Astrocyte of the hippocampus (primary cell): ENCODE measurements around the gene HOXC6.
"Not testable (repeated sequence)": the region's sequence is repeated elsewhere in the genome, so short reads cannot be mapped to it uniquely, and the experiment has no call there.

ENCODE experiments used
- DNase-seq: peaks from one replicate; pipeline ENCODE4 v3.0.0; 2011; ENCODE audit warnings: low read depth, low spot score

The HOXC6 gene

DNA sequence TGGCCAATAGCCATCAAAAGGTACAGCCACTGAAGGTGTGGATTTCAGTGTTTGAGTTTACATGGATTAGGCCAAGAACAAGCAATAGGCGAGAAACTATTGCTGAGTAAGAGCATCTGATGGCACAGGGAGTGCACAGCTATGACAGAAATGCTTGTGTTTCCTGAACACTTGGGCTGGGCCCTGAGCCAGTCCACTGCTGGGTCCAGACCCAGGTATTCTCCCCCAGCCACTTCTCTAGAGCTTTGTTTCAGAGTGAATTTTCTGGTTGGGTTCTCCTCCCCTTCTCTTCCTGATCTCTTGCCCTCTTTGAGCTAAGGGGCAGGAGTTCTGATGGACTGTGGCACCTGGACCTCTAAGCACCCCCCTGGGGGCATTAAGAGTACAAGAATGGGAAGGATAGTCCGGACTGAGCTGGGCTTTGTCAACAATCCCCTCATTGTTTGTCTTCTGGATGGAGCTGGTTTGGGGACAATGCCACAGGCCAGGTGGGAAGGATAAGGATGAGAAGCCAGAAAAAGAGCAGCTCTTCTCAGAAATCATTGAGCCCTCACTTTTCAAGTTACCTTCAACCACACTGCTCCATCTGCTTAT is 13.0 kb downstream of the HOXC6 start:
- no peak for DNase-seq

GRCh38 chr12:54042033-54042432 is 13.8 kb downstream of the HOXC6 start:
- not testable (repeated sequence) for DNase-seq

- DNase-seq = no peak
Observed at GRCh38 chr12:54042970-54043853, 15.0 kb downstream of the HOXC6 start.

DNA sequence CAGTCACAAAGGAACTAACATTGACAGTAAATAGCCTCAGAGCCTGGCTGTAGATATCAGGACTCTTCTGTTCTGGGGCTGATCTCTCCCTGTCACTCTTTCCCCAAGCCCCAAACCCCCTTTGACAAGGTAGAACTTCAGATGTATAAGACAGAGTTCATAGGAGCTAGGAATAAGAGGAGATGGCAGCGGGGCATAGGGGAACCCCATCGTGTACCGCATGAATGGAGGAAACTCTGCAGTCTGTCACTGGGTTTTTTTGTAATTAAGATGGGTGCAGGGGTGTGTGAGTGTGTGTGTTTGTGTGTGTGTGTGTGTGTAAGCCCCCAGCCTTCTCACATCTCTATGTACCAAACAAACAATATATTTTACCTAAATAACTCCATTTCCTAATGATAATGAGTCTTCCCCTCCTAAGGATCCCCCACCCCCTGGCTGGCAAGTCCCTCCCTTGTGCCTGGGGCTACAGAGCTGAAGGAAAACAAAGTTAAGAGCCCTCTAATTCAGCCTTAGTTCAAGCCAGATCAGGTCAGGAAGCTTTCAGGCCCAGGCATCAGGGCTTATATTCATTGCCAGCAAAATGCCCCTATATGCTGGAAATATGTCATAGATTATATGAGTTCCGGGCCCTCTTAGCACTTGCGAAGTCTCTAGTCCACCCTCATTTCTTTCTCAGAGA is 16.3 kb downstream of the HOXC6 start:
- DNase-seq = no peak

DNA sequence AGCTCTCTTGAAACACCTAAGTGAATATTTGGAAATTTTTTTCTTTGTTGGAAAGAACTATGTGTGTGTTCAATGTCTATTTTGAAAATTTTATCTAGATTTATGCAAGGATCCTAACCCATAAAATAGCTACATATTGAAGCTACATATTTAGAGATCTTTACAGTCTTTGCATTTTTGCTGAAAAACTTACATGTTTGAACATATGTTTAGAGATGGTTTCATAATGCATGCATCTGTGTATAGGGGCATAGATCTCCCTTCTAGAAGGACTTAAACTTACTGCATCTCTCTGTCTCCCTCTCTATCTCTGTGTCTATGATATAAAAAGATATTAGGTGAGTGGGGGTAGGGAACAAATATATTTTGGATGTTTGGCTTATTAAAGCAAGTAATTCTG is 17.2 kb downstream of the HOXC6 start:
- no peak for DNase-seq

GRCh38 chr12:54045868-54046521 is 17.8 kb downstream of the HOXC6 start:
- DNase-seq = no peak

- DNase-seq = no peak
Observed at GRCh38 chr12:54046809-54047159, 18.5 kb downstream of the HOXC6 start.

GRCh38 chr12:54047160-54047963 is 19.1 kb downstream of the HOXC6 start:
- no peak for DNase-seq

DNA sequence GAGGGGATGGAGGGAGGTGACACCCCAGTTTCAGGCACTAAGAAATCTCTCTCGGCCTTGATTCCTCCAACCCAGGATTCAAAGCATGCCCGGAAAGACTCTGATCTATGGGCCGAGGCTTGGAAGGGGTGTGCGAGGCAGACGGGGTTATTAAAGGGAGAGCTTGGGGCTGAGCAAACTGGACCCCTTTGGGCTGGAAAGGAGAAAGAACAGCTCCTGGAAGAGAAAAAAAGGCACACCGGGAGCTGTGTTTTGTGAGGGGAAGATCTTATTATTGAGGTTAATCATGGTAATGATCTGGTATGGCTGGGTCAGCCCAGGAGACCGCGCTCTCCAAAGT is 19.7 kb downstream of the HOXC6 start:
- DNase-seq = no peak

DNA sequence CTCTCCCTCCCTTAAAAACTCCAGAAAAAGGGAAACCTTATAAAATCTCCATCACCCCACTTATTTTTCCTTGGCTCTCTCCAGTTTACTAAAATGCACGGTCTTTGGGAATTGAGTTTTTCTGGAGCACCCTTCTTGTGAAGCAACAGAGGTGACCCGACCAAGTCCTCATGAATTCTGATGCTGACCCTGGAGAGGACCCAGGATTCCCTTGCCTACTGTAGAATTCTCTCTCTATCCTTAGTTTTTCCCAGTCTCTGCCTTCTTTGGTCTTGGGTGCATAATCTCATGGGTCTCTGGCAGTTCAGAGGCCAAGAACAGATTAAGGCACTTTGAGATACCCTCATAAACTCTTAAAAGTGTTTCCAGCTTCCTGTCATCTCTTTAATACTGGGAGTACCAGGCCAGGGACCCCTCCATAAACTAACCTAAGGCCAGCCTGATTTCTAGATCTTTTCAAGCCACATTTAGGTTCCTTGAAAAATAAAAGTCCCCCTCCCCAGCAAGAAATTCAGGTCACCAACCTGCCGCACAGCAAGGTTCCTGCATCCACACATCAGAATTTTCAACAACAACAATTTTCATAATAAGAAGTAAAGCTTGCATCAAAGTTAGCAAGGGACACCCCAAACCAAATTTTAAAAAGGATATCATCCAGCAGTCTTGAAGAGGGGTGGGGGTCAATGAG is 20.3 kb downstream of the HOXC6 start:
- DNase-seq = no peak

DNA sequence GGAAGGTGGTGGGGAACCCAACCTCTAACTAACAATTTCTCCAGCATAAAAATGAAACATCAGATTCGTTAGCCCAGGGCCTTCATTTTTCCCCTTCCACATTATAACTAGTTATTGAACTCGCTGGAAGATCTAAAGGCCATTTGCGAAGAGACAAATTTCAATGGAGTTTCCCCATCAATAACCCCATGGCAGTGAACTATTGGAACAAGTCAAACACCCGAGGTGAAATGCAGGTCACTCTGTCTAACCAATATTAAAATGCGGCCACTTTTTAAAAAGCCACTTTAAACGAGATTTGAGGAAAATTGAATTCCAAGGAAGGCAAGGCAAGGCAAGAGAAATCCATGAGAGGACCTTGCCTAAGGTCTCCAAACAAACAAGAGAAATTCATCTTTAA is 20.9 kb downstream of the HOXC6 start:
- no peak for DNase-seq

GRCh38 chr12:54050482-54050810 is 22.2 kb downstream of the HOXC6 start:
- DNase-seq = no peak

GRCh38 chr12:54051026-54051842 is 23.0 kb downstream of the HOXC6 start:
- no peak for DNase-seq

- no peak for DNase-seq
Observed at GRCh38 chr12:54051874-54052437, 23.7 kb downstream of the HOXC6 start.

GRCh38 chr12:54052438-54053002 is 24.3 kb downstream of the HOXC6 start:
- no peak for DNase-seq

DNA sequence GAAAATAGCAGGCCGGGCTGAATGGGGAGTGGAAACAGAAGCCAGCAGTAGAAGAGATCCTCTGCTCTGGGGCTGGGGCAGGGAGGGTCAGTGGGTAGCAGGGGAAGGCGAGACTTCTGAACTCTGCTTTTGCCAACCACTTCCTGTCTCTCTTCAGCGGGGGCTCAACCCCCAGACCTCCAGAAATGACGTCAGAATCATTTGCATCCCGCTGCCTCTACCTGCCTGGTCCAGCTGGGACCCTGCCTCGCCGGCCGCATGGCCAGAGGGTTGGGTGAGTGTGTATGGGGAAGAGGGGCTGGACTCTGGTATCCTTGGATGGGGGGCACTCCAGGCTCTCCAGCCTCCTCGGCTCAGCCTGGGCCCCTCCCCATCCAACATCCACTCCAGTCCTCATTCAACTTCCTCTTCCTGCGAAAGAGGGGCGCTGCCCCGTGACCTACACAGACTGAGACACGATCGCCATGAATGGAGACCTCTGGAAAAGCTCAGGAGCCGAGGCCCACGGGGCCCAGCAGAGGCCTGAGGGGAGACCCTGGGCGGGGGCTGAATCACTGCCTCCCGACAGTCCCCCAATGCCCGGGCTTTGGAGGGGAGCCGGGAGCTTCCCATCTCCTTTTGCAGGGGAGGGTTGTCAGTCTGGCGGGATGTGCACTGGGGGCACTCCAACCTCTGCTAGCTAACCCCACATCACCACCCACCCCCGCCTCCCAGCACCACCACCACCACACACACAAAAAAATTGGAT is 24.9 kb downstream of the HOXC6 start:
- DNase-seq = no peak

- no peak for DNase-seq
Observed at GRCh38 chr12:54053751-54054741, 25.8 kb downstream of the HOXC6 start, which contains the start of gene HOXC4. HOXC4 (plus strand) TSS chr12:54053835; CDS start chr12:54053923, 88 bp downstream.
